ENCODE measurements around the gene SERP2. TPM values are rescaled to one million over a fixed set of nuclear protein-coding genes. Genes with fewer than 3 reads are reported as not detected.

Gene SERP2
- total and polyA plus RNA-seq, 2 of the 8 experiments (the other 6 are each of a cell fraction or from before 2014, with no cell fraction given) = 2.0 to 2.3 TPM

DNA sequence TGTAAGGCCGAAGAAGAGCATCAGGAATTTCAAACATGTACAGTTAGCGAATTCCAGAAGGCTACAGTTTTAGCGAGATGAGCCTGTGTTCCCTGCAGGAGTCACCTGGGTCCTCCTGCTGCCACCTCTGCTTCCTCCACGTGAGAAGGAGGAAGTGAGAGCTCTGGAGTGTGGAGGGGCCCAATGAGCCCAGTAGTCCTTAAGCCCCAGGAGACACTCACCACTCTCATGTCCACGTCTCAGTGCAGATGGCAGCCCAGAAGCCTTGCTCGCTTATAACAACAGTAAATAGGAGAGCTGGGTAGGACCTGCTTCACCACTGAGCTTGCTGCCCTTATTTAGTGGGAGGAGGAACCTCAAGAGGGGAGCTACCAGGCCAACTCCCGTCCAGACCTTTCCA, 44.3 kb downstream of the SERP2 start:
- POLR2A ChIA-PET (ENCODE audit: partially characterized antibody) = interaction anchor here (0.8 to 5.9 kb wide), 6 partner anchors 9 to 25 kb away, joined by 3 to 74 read pairs (median 3); no protein-coding TSS in a partner anchor
- Histone ChIP-seq H3K79me1 (ENCODE audit: low read depth, low read length) (no peaks in the 10 kb centered on the region), H2AK5ac (ENCODE audit: low read depth, low read length) (no peak overlapping the region), H3K4ac (replicated peaks; ENCODE audit: insufficient read length, low read depth, low read length) (no peak overlapping the region), H2BK120ac (replicated peaks; ENCODE audit: low read depth, low read length) (peak overlapping the region; percentile 50), H2BK20ac (ENCODE audit: low read length) (peak overlapping the region; percentile 53; the same call in 1 of the 2 replicates), H2BK5ac (ENCODE audit: low read depth, low read length) (peak overlapping the region; percentile 39; the same call in 1 of the 2 replicates), H3K56ac (replicated peaks; ENCODE audit: insufficient read length, low read depth, low read length) (no peak overlapping the region), H3K4me3 (ENCODE audit: extremely low read depth in 1 of 4, insufficient read depth in 2 of 4, low read depth in 3 of 4, low read length in 4 of 4) (no peak overlapping the region), H3K9me3 (ENCODE audit: insufficient read depth in 2 of 2, low read depth in 1 of 2, low read length in 1 of 2) (no peaks in the 10 kb centered on the region; a peak in 1 of 4 replicates), H3K27ac (ENCODE audit: low read depth, low read length) (no peak overlapping the region), H3K27me3 (replicated peaks in 1 of 4; ENCODE audit: control insufficient read depth in 3 of 4, extremely low read depth in 1 of 4, insufficient read depth in 3 of 4, low read length in 3 of 4) (no peaks in the 10 kb centered on the region), H3K79me2 (ENCODE audit: control insufficient read depth in 1 of 2, insufficient read depth in 2 of 2, low read length in 2 of 2) (no peaks in the 10 kb centered on the region), H3K9ac (replicated peaks in 1 of 4; ENCODE audit: extremely low read depth in 1 of 4, low read depth in 3 of 4, low read length in 3 of 4) (no peak overlapping the region), H3K23ac (ENCODE audit: insufficient read length) (no peak overlapping the region), H4K91ac (replicated peaks; ENCODE audit: insufficient read length, low read length) (no peak overlapping the region), H2AFZ (ENCODE audit: low read length) (peak overlapping the region; percentile 60), H3K36me3 (ENCODE audit: control insufficient read depth in 2 of 4, insufficient read depth in 4 of 4, low read length in 3 of 4) (no peaks in the 10 kb centered on the region), H3K14ac (ENCODE audit: insufficient read length) (no peak overlapping the region), H3K23me2 (ENCODE audit: low read depth, low read length) (no peaks in the 10 kb centered on the region), H3K4me2 (ENCODE audit: insufficient read depth in 1 of 2, low read depth in 2 of 2, low read length in 2 of 2) (no peak overlapping the region), H2BK12ac (ENCODE audit: low read depth, low read length) (peak overlapping the region; percentile 22; the same call in 1 of the 2 replicates), H3K18ac (ENCODE audit: extremely low read depth, low read length) (peak overlapping the region; percentile 49; the same call in 1 of the 2 replicates), H4K8ac (ENCODE audit: extremely low read depth, insufficient read depth, low read length) (no peak overlapping the region), H4K5ac (ENCODE audit: insufficient read length, low read depth, low read length) (no peak overlapping the region), H2BK15ac (ENCODE audit: low read length) (no peak overlapping the region), H4K20me1 (replicated peaks in 1 of 2; ENCODE audit: control insufficient read depth in 1 of 2, insufficient read depth in 2 of 2, low read length in 2 of 2) (no peaks in the 10 kb centered on the region), H3K4me1 (replicated peaks in 1 of 4; ENCODE audit: control insufficient read depth in 3 of 4, insufficient read depth in 4 of 4, low read length in 3 of 4) (peaks cover 8 to 17% (median 12%) of the 10 kb centered on the region in 4 experiments)
- WGBS, 2 experiments (ENCODE audit: extremely low coverage in 1 of 2, insufficient coverage in 1 of 2, insufficient read length in 1 of 2, insufficient replicate concordance in 2 of 2, low coverage in 1 of 2, low lambda C conversion rate in 2 of 2, missing lambda C conversion rate in 1 of 2) = 74% methylated on average over 7 of the region's 7 CpGs; no CpG with 5 or more reads in 1 of the 2 experiments
- DNase-seq (ENCODE audit: low read depth in 1 of 2, low spot score in 2 of 2) (no peak), FAIRE-seq (no peak)
- CTCF ChIA-PET (ENCODE audit: partially characterized antibody) = interaction anchor here (0.9 to 1.5 kb wide), 7 partner anchors 11 to 398 kb away, joined by 3 to 6 read pairs (median 3); no protein-coding TSS in a partner anchor
- TF ChIP-seq TEAD4 (IDR thresholded peaks at IDR 0.05; ENCODE audit: low read depth, low read length) = 0 out of 2 replicates have a peak, but pooled peaks have one; percentile 0
- TF ChIP-seq FOSL1 (IDR thresholded peaks at IDR 0.05; ENCODE audit: insufficient read depth, low read depth, low read length) = no peak
- no peak for TF ChIP-seq CBX8 (IDR thresholded peaks at IDR 0.05; ENCODE audit: borderline replicate concordance, low read depth, low read length)
- TF ChIP-seq BACH1 (IDR thresholded peaks at IDR 0.05; ENCODE audit: low read length) = no peak
- no peak for TF ChIP-seq CBX5 (IDR thresholded peaks at IDR 0.05; ENCODE audit: low read depth, low read length)
